Vagina (tissue), 2 donors: ENCODE measurements around the gene SIRT3. TPM values are rescaled to one million over a fixed set of nuclear protein-coding genes. Genes with fewer than 3 reads are reported as not detected.

Experiments used
- DNase-seq, 2 donors: peaks; one replicate each; pipeline ENCODE4 v3.0.0-alpha.2; 2017; ENCODE audit errors: extremely low spot score in 2 of 2
- H3K27ac ChIP-seq: fragments of 200-600 bp; sonication (generic); one replicate; pipeline ENCODE4 v1.5.1; 2019
- H3K27me3 ChIP-seq: fragments of 200-600 bp; sonication (generic); one replicate; pipeline ENCODE4 v1.5.1; 2019
- H3K36me3 ChIP-seq, 2 donors: fragments of 200-600 bp; sonication (generic); one replicate each; pipeline ENCODE4 v1.5.1; 2017 to 2019
- H3K4me1 ChIP-seq: fragments of 200-600 bp; sonication (generic); one replicate; pipeline ENCODE4 v1.5.1; 2019
- H3K4me3 ChIP-seq, 2 donors: fragments of 200-600 bp; sonication (generic); 1 replicate in 1 of 2; 2 replicates in 1 of 2; pipeline ENCODE4 v1.5.1; 2016 to 2019
- H3K9me3 ChIP-seq: fragments of 200-600 bp; sonication (generic); one replicate; pipeline ENCODE4 v1.5.1; 2019
- POLR2A ChIP-seq, 2 donors: fragments of 450-650 bp; IDR thresholded peaks; one replicate each; pipeline ENCODE4 v1.6.1; 2017; ENCODE audit warnings: antibody characterized with exemption in 2 of 2, mild to moderate bottlenecking in 2 of 2, moderate library complexity in 2 of 2
- POLR2AphosphoS5 ChIP-seq, 2 donors: sonication (generic); formaldehyde crosslinking; IDR thresholded peaks; one replicate each; pipeline ENCODE4 v1.9.0; 2017; ENCODE audit warnings: antibody characterized with exemption in 2 of 2, mild to moderate bottlenecking in 2 of 2, low read depth in 1 of 2; ENCODE audit not compliant: insufficient read depth in 1 of 2
- intact Hi-C: fragments of 100-400 bp; cut with DNase I; formaldehyde crosslinking; loops from one replicate; pipeline ENCODE4 v1.15.1; 2023
- total RNA-seq: library from RNA; depleted of rRNA; stranded (reverse); fragments of >200 nt; gene quantifications from one replicate; pipeline ENCODE4 v1.2.3, GENCODE V29; 2016
- TF ChIP-seq, protein P1 (sequence below), 3 experiments: fragments of 450-650 bp in 2 of 3; fragments of 200-600 bp in 1 of 3; sonication (generic) in 1 of 3; IDR thresholded peaks; one replicate each; pipeline ENCODE4 v1.5.1; 2017 to 2019; ENCODE audit warnings: antibody characterized with exemption in 3 of 3, mild to moderate bottlenecking in 2 of 3, moderate library complexity in 2 of 3

The SIRT3 gene
- total RNA-seq, 1 donor from 2014 or later: 5.6 TPM

DNA sequence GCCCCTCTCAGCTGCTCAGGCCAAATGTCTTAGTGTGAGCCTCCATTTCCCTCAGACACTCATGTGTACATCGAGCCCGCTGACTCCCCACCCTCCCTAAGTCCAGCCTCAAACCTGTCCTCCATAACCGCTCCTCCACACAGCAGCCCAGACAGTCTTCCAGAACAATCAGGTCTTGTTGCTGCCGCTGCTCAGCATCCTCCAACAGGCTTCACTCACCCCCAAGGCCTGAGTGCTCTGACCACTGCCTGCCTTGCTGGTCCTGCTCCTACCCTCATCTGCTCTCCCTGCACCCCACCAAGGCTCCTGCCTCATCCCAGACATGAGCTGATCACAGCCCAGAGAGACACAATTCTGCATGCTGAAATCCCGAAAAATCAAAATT is 17.7 kb upstream of the SIRT3 start:
- intact Hi-C loops: loop anchor here (10.0 kb wide), 1 partner anchor 191 kb away; the partner anchor contains the start of gene ANO9
- H3K4me3 ChIP-seq: no peak overlapping the region

DNA sequence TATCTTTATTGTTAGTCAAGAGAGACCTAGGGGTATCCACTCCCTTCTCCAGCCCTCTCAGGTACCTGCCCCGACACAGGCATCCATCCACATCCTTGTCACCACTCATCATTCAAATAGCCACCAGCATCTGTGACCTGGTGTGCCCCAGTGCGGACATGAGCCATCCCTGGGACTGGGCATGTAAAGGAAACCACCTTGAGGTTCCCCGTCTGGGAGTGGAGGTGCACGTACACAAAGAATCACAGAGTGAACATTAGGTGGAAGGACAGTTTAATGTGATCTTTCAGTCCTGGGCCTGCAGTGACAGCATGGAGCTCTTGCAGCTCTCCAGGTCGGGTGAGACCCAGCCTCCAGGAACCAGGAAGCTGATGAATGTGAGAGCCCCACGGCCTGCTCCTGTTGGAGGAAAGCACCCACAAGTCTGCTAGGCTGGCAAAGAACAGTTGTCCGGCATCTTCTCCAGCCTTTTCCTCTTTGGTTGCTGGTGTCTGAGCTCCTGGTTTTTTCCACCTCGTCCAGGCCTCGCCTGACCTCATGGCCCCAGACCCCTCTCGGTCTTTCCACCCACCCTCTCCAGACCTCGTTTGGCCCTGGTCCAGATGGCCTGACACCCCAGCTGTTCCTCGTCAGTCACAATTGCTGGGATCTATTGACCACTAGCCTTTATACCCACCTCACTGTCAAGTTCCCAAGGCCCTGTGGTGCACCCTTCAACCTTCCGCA is 17.2 kb upstream of the SIRT3 start:
- Histone ChIP-seq H3K27ac (no peak overlapping the region), H3K4me3 (no peak overlapping the region), H3K4me1 (no peaks in the 10 kb centered on the region), H3K27me3 (no peaks in the 10 kb centered on the region), H3K9me3 (no peaks in the 10 kb centered on the region), H3K36me3 (peaks cover 0 to 47% of the 10 kb centered on the region in 2 donors)
- intact Hi-C loops: loop anchor here (10.0 kb wide), 1 partner anchor 191 kb away; the partner anchor contains the start of gene ANO9
- DNase-seq: peak in 1 of 2 donors; percentile 95
- TF ChIP-seq, protein P1, sequence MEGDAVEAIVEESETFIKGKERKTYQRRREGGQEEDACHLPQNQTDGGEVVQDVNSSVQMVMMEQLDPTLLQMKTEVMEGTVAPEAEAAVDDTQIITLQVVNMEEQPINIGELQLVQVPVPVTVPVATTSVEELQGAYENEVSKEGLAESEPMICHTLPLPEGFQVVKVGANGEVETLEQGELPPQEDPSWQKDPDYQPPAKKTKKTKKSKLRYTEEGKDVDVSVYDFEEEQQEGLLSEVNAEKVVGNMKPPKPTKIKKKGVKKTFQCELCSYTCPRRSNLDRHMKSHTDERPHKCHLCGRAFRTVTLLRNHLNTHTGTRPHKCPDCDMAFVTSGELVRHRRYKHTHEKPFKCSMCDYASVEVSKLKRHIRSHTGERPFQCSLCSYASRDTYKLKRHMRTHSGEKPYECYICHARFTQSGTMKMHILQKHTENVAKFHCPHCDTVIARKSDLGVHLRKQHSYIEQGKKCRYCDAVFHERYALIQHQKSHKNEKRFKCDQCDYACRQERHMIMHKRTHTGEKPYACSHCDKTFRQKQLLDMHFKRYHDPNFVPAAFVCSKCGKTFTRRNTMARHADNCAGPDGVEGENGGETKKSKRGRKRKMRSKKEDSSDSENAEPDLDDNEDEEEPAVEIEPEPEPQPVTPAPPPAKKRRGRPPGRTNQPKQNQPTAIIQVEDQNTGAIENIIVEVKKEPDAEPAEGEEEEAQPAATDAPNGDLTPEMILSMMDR (IDR thresholded peaks at IDR 0.05): no peak
- TF ChIP-seq POLR2AphosphoS5 (IDR thresholded peaks at IDR 0.05; ENCODE audit: insufficient read depth in 1 of 2, low read depth in 1 of 2) (no peak), POLR2A (IDR thresholded peaks at IDR 0.05) (no peak)

More for the DNA sequence above, 17.7 kb upstream of the SIRT3 start:
- peak in 1 of 2 donors; percentile 61 for DNase-seq
- H3K27me3 ChIP-seq: no peaks in the 10 kb centered on the region
- no peaks in the 10 kb centered on the region for H3K4me1 ChIP-seq
- peaks cover 0 to 42% of the 10 kb centered on the region in 2 donors for H3K36me3 ChIP-seq
- H3K9me3 ChIP-seq: no peaks in the 10 kb centered on the region
- TF ChIP-seq, protein P1 (IDR thresholded peaks at IDR 0.05): no peak
- TF ChIP-seq POLR2A (IDR thresholded peaks at IDR 0.05) (no peak), POLR2AphosphoS5 (IDR thresholded peaks at IDR 0.05; ENCODE audit: insufficient read depth in 1 of 2, low read depth in 1 of 2) (no peak)
- no peak overlapping the region for H3K27ac ChIP-seq

DNA sequence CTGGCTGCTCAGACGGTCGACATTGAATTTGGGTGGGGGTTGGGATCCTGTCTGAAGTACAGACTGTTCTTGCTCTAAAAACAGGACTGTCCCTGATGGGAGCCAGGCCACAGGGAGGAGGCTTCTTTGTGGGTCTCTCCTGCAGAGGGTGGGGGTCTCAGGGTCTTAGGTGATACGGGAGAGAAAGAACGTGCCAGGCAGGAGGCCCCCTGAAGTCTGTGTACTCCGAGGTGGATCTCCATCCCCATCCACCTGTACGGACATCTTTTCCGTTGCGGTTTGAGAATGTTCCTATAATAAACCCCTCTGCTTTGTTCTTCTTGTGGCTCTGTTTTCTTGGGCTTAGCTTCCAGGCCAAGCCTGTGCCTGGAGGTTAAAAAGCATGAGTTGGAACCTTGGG is 16.5 kb upstream of the SIRT3 start:
- TF ChIP-seq POLR2A (IDR thresholded peaks at IDR 0.05) (no peak), POLR2AphosphoS5 (IDR thresholded peaks at IDR 0.05; ENCODE audit: insufficient read depth in 1 of 2, low read depth in 1 of 2) (no peak)
- TF ChIP-seq, protein P1 (IDR thresholded peaks at IDR 0.05): no peak
- Histone ChIP-seq H3K4me1 (no peaks in the 10 kb centered on the region), H3K36me3 (peaks cover 0 to 54% of the 10 kb centered on the region in 2 donors)

DNA sequence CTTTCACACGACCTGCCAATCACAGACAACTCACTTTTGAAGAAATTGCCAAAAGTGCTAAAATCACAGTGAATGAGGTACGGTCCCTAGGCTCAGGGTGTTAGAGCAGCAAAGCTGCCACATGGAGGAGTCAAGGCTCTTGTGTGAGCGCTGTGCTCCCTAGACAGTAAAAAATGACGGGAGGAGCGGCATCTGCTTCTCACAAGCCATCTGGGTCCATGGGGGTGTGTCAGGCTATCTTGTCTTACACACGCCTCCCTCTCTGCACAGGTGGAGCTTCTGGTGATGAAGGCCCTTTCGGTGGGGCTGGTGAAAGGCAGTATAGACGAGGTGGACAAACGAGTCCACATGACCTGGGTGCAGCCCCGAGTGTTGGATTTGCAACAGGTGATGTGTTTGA is 15.4 kb upstream of the SIRT3 start:
- no peak for DNase-seq
- H3K27ac ChIP-seq: no peak overlapping the region
- H3K9me3 ChIP-seq: no peaks in the 10 kb centered on the region
- H3K27me3 ChIP-seq: no peaks in the 10 kb centered on the region
- TF ChIP-seq, protein P1 (IDR thresholded peaks at IDR 0.05): no peak
- TF ChIP-seq POLR2AphosphoS5 (IDR thresholded peaks at IDR 0.05; ENCODE audit: insufficient read depth in 1 of 2, low read depth in 1 of 2) (no peak), POLR2A (IDR thresholded peaks at IDR 0.05) (no peak)
- peaks cover 0 to 65% of the 10 kb centered on the region in 2 donors for H3K36me3 ChIP-seq
- H3K4me1 ChIP-seq: no peaks in the 10 kb centered on the region
- no peak overlapping the region for H3K4me3 ChIP-seq
- intact Hi-C loops: loop anchor here (10.0 kb wide), 1 partner anchor 193 kb away; the partner anchor contains the start of gene ANO9

More for the DNA sequence above, 16.5 kb upstream of the SIRT3 start:
- Histone ChIP-seq H3K27ac (no peak overlapping the region), H3K4me3 (no peak overlapping the region), H3K9me3 (no peaks in the 10 kb centered on the region), H3K27me3 (no peaks in the 10 kb centered on the region)
- DNase-seq: peak in 1 of 2 donors; percentile 67
- intact Hi-C loops: loop anchor here (10.0 kb wide), 1 partner anchor 192 kb away; the partner anchor contains the start of gene ANO9
